22Rv1 (cell line): ENCODE results near the gene CSRP2.

Experiments
- CTCF ChIP-seq: fragments of 450-650 bp; IDR thresholded peaks from 2 replicates; pipeline ENCODE4 v1.5.1; 2017; ENCODE audit warnings: mild to moderate bottlenecking
- ZFX ChIP-seq: fragments of 450-650 bp; IDR thresholded peaks from 2 replicates; pipeline ENCODE4 v1.6.1; 2017; ENCODE audit warnings: antibody characterized with exemption, borderline replicate concordance

- TF ChIP-seq CTCF (no peak), ZFX (no peak)
These were observed 1.1 kb upstream of the CSRP2 start for GRCh38 chr12:76879710-76880518.
